Parathyroid adenoma (tissue), 2 donors: ENCODE data around the gene ATP2C2.

Source experiments
- H2AFZ ChIP-seq: fragments of 300-600 bp; sonication (generic); one replicate; pipeline ENCODE4 v1.7.0; 2017; ENCODE audit warnings: antibody characterized with exemption, mild to moderate bottlenecking
- H3K27ac ChIP-seq: fragments of 300-600 bp; sonication (generic); one replicate; pipeline ENCODE4 v1.7.0; 2017
- H3K27me3 ChIP-seq: fragments of 300-600 bp; sonication (generic); one replicate; pipeline ENCODE4 v1.7.0; 2017; ENCODE audit warnings: low read length; ENCODE audit not compliant: control insufficient read depth, insufficient read depth
- H3K36me3 ChIP-seq: fragments of 300-600 bp; sonication (generic); one replicate; pipeline ENCODE4 v1.7.0; 2017; ENCODE audit warnings: low read length; ENCODE audit not compliant: control insufficient read depth, insufficient read depth
- H3K4me1 ChIP-seq: fragments of 300-600 bp; sonication (generic); one replicate; pipeline ENCODE4 v1.7.0; 2017; ENCODE audit warnings: control low read depth
- H3K4me2 ChIP-seq: fragments of 300-600 bp; sonication (generic); one replicate; pipeline ENCODE4 v1.7.0; 2017; ENCODE audit warnings: low read length
- H3K4me3 ChIP-seq: fragments of 300-600 bp; sonication (generic); one replicate; pipeline ENCODE4 v1.7.0; 2017; ENCODE audit warnings: low read depth, low read length
- H3K79me2 ChIP-seq: fragments of 300-600 bp; sonication (generic); one replicate; pipeline ENCODE4 v1.7.0; 2017; ENCODE audit warnings: control low read depth
- H3K9ac ChIP-seq: fragments of 300-600 bp; sonication (generic); one replicate; pipeline ENCODE4 v1.7.0; 2017; ENCODE audit warnings: mild to moderate bottlenecking
- H3K9me3 ChIP-seq: fragments of 300-600 bp; sonication (generic); one replicate; pipeline ENCODE4 v1.7.0; 2017; ENCODE audit warnings: low read length; ENCODE audit not compliant: control insufficient read depth
- CTCF ChIP-seq: fragments of 300-600 bp; sonication (generic); IDR thresholded peaks from one replicate; pipeline ENCODE4 v1.7.0; 2017; ENCODE audit warnings: antibody characterized with exemption, mild to moderate bottlenecking
- donor health status: primary hyperparathyroidism.

ATP2C2 gene

GRCh38 chr16:84461413-84462295, 93.3 kb downstream of the ATP2C2 start:
- Histone ChIP-seq H3K4me1 (no peaks in the 10 kb centered on the region), H3K9me3 (no peaks in the 10 kb centered on the region), H2AFZ (no peak overlapping the region), H3K4me2 (no peak overlapping the region), H3K27me3 (no peaks in the 10 kb centered on the region), H3K36me3 (no peaks in the 10 kb centered on the region), H3K4me3 (no peak overlapping the region), H3K9ac (no peak overlapping the region), H3K79me2 (no peaks in the 10 kb centered on the region), H3K27ac (no peak overlapping the region)
- TF ChIP-seq CTCF = no peak

- peaks cover 3% of the 10 kb centered on the region for H3K79me2 ChIP-seq
- no peaks in the 10 kb centered on the region for H3K27me3 ChIP-seq
- no peaks in the 10 kb centered on the region for H3K4me1 ChIP-seq
- no peaks in the 10 kb centered on the region for H3K9me3 ChIP-seq
- no peak for TF ChIP-seq CTCF
- no peak overlapping the region for H3K27ac ChIP-seq
- no peaks in the 10 kb centered on the region for H3K36me3 ChIP-seq
- H3K4me2 ChIP-seq = no peak overlapping the region
- H3K9ac ChIP-seq = no peak overlapping the region
- H3K4me3 ChIP-seq = no peak overlapping the region
- H2AFZ ChIP-seq = no peak overlapping the region
Observed at GRCh38 chr16:84462296-84463210, 94.2 kb downstream of the ATP2C2 start.

DNA sequence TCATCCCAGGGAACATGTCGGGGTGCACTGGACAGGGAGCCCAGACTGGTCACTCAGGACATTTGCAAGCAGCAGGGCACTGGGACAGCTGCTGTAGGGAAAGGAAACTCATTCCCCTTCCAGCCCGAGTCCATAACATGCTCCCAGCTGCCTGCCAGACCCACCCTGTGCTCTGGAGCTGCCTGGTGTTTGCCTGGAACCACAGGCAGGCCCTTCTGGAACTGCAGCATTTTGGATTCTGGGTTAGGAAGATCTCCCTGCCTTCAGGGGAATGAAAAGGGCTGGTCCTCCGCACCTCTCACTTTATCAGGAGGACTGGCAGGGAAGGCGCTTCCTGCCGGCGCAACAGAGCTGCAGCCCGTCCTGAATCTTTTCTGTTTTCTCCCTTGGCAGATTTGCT, 94.9 kb downstream of the ATP2C2 start:
- Histone ChIP-seq H3K9ac (no peak overlapping the region), H3K79me2 (peaks cover 3% of the 10 kb centered on the region), H3K36me3 (no peaks in the 10 kb centered on the region), H3K27me3 (no peaks in the 10 kb centered on the region), H2AFZ (no peak overlapping the region), H3K4me2 (no peak overlapping the region), H3K4me1 (no peaks in the 10 kb centered on the region), H3K9me3 (no peaks in the 10 kb centered on the region), H3K27ac (no peak overlapping the region), H3K4me3 (no peak overlapping the region)
- TF ChIP-seq CTCF = no peak

DNA sequence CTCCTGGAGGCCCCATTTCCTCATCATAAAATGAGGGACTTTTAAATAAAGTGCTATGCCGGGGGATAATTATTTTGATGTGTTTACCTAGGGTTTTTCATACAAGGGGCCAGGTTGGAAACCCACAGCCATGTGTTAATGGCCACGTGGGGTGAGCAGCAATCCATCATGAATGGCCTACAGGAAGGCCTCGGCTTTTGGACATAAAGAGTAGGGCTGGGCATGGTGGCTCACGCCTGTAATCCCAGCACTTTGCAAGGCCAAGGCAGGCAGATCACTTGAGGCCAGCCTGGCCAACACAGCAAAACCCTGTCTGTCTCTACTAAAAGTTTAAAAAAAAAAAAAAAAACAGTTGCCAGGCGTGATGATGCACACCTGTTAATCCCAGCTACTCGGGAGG, 95.8 kb downstream of the ATP2C2 start:
- no peak overlapping the region for H3K4me2 ChIP-seq
- no peak overlapping the region for H3K4me3 ChIP-seq
- no peak overlapping the region for H2AFZ ChIP-seq
- no peak overlapping the region for H3K27ac ChIP-seq
- H3K79me2 ChIP-seq = peaks cover 3% of the 10 kb centered on the region
- no peaks in the 10 kb centered on the region for H3K27me3 ChIP-seq
- H3K4me1 ChIP-seq = no peaks in the 10 kb centered on the region
- H3K36me3 ChIP-seq = no peaks in the 10 kb centered on the region
- no peak for TF ChIP-seq CTCF
- no peaks in the 10 kb centered on the region for H3K9me3 ChIP-seq
- no peak overlapping the region for H3K9ac ChIP-seq
